HG02678 (cell line): ENCODE results near the gene FBH1.
"Not testable (repeated sequence)": the region's sequence is repeated elsewhere in the genome, so short reads cannot be mapped to it uniquely, and the experiment has no call there.

ENCODE experiments used
- ATAC-seq: cut with Tn5 transposase; IDR thresholded peaks from one replicate; pipeline ENCODE4 v1.9.1; 2021; ENCODE audit warnings: mild to moderate bottlenecking, moderate library complexity; ENCODE audit not compliant: unreplicated experiment

Gene FBH1

DNA sequence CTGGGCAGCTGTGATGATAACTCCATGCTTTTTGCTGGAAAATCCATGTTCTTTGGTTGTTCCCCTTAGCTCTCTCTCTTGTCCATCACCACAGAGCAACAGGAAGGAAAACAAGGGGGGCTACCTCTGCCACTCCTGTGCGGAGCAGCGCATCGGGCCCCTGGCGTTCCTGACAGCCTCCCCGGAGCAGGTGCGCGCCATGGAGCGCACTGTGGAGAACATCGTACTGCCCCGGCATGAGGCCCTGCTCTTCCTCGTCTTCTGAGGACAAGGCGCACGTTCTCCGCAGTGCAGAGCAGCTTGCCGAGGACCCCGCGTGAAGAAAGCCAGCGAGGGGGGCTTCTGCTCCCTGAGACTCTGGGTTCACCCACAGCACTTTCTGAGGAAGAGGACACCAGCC, 47.0 kb downstream of the FBH1 start:
- ATAC-seq: no peak

DNA sequence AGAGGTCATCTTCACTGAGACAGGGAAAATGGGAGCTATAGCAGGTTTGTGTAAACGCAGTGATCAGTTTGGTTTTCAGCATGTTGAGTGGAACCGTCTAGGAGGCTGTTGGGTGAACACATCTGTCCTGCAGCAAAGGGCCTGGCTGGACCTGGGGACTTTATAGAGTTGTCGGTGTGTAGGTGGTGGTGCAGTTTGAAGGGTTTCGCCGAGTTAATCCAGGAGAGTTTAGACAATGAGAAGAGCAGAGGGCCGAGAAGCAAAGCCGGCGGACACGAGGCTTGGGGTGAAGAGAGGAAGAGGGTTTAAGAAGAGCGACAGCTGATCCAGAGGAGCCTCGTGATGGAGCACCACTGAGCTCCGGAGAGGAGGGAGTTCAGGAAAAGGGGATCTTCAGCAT, 48.2 kb downstream of the FBH1 start:
- no peak for ATAC-seq

DNA sequence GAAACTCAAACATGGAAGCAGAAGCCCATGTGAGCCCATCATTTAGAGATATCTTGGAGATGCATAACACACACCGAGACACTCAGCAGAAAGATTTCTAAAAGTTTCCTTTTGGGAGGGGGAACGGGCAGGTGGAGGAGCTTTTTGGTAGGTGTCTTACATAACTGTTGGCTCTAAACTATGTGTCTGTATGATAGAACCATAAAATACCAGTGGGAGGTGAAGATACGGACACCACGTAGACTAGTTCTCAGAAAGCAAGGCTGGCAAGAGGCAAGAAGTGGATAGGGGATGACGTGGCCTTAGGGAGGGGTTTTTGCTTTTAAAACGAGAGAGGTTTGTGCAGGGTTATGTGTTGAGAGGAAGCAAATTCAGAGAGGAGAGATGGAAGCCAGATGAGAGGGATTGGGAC, 50.8 kb downstream of the FBH1 start:
- ATAC-seq: no peak

DNA sequence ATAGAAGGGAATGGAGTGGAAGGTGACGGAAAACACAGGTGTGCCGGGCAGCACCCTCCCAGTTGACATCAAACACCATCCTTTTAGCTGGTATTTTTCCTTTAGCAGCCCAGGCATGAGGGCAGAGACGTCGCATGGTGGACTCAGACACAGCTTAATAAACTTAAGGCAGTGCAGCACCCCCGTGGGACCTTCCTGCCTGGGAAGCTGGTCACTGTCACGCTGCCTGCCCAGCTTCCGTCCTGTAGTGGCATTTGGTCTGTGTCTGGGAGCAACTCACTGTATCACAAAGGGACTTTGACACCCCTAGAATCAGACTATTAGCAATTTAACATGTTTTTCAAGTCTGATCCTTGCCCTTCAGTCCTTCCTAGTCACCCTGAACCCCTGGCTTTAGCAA, 51.5 kb downstream of the FBH1 start:
- no peak for ATAC-seq

DNA sequence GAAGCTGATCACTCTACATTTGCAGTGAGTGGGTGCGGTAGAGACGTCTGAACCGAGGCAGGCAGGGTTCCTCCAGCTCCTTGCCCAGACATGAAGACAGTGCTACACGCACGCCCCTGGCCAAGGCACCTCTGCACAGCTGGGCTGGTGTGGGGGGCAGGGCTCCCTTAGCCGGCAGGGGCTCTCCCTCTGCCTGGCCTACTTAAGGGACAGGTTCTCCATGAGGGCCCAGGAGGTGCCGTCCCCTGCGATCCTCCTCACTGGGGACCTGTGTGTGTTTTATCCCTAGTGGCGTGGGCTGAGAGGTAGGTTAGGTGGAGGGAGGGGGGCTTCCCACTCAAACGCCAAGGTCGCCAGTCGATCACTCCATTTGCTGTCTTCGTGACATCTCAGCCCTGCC, 52.0 kb downstream of the FBH1 start:
- no peak for ATAC-seq

DNA sequence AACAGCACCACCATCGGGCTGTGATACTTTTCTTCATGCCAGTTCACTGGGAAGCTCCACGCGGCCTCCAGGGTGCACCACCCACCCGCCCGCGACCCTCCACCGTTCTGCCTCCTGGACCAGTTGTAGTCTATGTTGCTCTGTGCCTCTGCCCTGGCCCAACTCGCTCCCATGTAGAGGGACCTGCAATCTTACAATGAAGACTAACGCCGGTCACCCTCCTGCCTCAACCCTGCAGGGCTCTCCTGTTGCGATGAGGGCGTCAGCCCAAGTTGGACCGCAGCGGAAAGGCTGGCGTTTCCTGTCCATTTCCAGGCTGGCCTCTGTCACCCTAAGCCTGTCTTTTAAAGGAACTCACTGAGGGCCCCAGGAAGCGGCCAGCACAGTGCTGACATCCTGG, 52.4 kb downstream of the FBH1 start:
- ATAC-seq: no peak

DNA sequence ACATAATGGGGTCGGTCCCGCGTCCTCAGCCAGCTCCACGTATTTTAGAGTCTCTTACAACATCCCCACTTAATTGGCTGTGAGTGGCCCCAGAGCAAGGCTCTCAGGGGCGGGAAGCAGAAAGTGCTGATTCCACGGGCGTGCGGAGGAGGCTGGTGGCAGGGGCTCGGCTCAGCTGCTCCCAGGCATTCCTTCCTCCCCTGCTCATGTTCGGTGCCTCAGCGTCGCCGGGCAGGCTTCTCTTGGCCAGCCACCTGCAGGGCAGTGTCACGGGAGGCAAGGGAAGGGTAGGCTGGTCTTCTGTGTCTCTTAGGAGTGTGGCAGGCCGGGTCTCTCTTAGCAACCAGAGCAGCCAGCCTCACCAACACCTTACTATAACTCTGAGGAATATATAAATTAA, 53.5 kb downstream of the FBH1 start:
- ATAC-seq: no peak

DNA sequence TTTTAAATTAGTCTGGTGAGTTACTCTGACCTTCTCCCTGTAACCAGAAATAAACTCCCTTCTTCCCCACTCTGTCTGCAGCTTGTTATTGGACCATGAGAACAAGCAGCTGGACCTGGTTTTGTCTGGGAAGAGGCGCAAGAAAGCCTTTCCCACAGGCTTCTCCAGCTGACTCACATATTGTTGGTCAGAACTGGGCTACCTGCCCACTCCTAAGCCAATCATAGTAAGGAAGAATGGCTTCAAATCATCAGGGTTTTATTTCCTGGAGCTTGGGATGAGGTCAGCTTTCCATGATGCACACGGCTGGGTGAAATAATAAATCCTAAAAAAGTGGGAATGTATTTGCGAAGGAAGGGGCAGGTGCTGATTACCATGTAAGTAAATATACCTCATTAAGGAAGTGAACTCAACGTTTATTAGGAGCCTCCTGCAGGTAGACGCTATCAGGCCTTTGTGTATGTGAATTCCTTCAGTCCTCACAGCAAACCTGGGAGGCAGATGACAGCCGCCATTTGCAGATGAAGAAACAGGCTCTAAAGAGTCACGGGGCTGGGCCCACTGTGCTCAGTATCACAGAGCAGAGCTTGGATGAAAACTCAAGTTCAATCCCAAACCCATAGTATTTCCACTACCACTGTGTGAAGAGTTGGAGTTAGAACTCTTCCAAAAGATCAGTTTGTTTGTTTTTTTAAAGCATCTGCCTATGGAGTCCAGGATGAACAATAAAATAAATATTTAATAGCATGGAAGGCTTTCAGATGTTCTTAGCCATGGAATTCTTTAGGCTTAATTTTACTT, 54.5 kb downstream of the FBH1 start:
- ATAC-seq: no peak

DNA sequence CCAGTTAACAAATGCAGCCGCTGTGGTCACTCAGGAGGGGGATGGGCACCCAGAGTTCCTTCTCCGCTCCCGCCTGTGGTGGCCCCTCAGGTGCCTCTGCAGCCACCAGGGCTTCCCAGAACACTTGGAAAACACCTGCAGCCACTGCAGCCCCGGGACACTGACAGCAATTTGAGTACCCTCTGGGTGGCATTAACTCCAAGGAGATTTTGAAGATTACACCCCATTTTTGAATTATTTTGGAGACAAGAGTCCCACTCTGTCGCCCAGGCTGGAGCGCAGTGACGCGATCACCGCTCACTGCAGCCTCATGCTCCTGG, 55.1 kb downstream of the FBH1 start:
- no peak for ATAC-seq

DNA sequence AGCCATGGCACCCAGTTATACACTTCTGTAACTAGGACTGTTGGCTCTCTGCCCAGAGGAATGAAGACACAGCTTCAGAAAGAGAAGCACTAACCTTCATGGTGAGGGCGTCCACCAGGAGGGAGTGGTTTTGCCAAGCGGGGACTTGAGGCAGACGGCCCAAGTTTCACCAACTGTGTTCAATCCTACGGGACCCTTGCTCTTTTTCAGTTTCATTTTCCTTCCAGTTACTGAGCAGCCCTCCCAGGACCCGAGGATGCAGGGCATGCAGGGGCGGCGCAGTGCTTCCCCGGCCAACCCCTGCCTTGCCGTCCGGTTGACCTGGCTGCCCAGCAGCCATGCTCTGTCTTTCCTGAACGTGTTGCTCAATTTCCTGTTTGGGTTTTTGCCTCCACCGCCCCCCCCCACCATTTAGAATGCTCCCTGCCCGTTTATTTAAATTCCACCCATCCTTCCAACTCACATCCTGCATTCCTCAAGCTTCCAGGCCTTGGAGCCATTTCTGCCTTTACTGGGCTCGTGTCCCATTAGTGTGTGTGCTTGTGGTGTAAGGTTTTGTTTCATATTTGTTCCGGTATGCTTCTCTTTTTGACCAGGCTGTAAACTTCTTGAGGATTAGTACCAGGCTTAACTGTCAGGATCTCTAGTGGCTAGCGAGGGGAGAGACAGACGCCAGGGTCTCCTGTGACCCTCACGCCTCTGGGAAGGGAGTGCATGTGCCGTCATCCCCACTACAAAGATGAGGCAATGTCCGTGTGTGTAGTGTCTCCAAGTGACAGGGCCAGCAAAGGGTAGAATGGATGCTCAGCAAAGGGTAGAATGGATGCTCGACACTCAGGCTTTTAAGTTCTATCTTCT, 55.7 kb downstream of the FBH1 start:
- no peak for ATAC-seq

DNA sequence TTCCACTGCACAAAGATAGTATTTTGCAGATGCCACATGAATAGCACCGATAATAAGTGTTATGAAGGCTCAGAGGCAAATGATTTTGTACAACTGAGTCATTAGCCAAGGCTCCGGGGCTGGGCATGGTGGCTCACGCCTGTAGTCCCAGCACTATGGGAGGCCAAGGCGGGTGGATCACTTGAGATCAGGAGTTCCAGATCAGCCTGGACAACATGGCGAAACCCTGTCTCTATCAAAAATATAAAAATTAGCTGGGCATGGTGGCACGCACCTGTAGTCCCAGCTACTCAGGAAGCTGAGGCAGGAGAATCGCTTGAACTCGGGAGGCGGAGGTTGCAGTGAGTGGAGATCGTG, 56.4 kb downstream of the FBH1 start:
- ATAC-seq: not testable (repeated sequence)

DNA sequence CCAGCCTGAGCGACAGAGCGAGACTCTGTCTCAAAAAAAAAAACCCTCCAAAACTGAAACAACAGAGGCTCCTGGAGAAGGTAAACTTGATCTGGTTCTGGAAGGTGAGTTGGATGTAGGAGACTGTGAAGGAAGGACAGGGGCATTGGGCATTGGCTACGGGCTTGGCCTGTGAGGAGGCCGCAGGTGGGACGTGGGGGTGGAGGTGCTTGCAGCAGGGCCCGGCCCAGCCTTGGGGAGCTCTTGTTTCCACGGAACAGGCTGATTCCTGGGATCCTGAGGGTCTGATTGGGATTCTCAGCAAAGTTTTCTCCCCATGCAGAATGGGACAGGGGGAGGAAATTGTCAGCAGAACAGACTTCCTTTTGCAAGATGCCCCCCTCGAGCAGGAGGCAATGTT, 56.7 kb downstream of the FBH1 start:
- ATAC-seq: no peak

DNA sequence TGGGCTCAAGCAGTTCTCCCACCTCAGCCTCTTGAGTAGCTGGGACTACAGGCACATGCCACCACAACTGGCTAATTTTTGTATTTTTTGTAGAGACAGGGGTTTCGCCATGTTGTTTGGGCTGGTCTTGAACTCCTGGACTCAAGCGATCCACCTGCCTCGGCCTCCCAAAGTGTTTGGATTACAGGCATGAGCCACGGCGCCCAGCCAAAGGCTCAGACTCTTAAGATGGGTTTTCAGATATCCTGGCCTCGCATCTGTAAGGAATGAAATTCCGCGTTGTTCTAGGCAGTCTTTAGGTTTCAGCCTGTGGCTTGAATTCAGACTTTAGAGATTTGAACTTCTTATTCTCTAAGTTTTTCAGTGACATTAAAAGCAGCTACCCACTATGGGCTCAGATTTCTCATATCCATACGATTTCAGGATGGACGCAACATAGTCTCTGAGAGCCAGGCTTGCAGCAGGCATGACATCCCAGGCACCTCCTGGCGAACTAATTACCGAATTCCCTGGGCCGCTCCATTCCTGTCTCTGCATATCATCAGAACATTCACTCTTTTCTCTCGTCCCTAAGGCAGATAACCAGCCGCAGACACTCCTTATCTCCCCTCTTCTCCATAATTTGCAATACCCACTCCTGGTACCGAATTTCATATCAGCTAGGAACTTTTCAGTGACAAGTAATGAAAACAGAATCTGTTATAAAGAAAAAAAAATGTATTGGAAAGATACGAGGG, 57.6 kb downstream of the FBH1 start:
- ATAC-seq: no peak

DNA sequence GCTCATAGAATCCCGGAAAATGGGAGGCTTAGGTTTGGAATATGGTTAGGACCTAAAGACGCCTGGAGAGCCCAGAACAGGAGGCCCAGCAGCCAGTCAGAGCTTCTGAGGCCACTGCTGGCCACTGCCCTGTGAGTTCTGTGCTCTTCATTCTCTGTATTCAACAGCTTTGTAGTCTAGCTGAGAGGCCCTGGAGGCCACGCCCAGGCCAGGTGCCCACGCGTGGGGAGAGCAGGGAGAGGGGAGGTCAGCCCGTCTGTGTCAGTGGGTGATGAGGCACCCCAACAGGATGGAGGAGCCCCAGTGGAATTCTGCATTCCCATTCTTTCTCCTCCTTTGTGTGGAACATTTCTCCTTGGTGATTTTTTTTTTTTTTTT, 58.2 kb downstream of the FBH1 start:
- no peak for ATAC-seq

DNA sequence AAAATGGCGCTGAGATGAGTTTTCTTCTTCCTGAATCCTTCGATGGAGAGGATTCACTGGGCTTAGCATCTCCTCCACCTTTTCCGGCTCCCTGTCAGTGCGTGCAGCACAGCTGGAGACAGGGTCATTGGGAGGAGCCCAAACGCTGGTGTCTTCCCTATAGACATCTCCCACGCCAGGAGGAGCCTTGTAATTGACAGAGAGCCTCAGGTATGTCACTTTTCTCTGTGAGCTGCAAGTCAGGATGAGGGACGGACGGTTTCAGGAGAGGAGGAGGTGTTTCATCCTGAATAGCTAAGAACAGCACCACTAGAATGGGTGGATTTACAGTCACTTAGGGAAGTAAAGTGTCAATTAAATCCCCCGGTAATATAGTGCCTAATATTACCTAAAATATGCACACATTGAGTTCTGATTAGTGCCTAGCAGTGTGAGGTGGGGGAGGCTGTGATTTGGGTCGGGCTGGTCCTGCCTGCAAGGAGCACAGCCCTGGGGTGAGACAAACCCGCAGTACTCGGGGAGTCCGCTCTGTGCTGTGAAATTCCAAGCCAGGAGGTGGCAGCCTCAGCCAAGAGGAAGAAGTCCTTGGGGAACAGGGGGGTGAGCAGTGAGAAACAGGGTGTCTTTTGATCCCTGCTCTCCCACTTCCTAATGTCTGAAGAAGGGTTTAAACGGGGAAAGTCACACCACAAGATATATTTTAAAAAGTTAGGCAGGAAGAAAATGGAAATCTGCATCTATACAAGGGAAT, 59.1 kb downstream of the FBH1 start:
- ATAC-seq: no peak

DNA sequence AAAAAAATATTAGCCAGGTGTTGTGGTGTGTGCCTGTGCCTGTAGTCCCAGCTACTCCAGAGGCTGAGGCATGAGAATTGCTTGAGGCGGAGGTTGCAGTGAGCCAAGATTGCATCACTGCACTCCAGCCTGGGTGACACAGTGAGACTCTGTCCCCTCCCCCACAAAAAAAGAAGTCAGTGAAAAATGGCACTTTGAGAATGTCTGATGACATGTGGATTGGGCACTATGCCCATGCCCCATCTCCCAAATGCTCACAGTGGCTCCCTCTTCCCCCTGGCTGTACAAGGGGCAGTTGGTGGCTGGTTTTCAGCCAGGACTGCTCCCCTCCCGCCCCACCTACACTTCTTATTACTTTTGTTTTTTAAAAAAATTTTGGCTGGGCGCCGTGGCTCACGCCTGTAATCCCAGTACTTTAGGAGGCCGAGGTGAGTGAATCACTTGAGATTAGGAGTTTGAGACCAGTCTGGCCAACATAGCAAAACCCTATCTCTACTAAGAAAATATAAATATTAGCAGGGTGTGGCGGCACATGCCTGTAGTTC, 61.2 kb downstream of the FBH1 start:
- ATAC-seq: no peak

DNA sequence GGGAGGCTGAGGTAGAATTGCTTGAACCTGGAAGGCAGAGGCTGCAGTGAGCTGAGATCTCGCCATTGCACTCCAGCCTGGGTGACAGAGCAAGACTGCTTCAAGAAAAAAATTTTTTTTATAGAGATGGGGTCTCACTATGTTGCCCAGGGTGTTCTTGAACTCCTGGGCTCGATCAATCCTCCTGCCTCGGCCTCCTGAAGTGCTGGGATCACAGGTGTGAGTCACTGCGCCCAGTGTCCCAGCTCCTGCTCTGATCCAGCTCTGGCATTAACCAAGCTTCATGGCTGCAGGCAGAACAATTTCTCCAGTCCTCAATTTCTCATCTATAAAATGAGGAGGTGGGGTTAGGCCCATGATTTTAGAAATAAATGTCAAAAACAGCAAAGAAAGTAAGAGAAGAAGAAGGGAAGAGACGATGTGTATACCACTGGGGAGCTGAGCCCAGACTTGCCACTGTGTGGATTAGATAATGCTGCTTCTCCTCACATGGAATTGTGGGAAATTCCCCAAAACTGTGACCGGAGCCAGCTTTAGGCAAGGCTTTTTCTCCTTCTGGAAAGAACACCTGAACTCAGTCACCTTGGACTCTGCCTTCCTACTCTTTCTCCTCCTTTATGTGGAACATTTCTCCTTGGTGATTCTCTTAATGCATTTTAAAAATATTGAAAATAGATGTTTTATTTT, 61.8 kb downstream of the FBH1 start:
- ATAC-seq: no peak

DNA sequence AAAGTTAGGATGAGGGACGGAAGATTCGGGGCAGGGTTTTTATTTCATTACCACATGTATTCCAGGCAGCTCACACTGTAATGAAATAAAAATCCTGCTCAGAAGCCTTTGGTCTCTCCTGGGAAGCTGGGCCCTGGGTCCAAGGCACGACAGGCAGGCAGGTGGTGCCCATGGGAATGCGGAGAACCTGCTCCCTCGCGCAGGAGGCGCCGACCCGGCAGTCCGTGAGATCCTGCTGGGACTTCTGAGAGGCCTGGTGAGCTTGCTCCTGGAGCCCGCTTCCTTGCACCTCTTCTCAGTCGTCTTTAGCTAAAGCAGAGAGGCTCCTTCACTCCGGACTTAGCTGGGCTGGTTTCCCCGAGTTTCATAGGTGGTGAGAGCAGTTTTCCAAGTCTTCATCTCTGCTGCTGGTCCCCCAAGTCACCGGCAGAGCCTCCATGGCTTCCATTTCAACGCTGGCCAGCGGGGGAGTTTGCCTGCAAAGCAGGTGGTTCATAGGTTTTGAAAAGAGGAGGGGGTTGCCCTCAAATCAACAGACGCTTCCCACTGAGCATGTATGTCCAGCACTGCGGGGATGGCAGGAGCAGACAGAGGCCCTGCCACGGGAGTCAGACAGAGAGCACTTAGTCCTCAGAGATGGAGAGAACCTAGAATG, 62.8 kb downstream of the FBH1 start:
- ATAC-seq: no peak

DNA sequence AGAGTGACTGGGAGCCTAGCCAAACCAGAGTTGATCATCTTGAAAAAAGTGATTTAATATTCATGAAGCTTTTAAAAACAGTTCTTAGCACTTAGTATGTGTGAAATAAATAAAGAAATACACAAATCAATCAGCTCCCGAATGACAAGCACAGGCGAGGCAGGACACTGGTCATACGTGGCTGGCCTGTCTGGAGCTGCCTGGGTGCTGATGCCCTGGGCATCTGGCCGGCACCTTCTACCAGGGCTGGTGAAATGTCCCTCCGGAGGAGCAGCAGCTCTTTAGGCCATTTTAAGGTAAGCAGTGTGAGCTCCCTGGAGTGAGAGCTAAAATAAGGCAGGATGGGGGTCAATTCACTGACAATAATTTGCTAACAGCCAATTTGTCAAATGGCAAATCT, 63.6 kb downstream of the FBH1 start:
- ATAC-seq: no peak
